Measurements from ENCODE around the gene SYCP3. TPM values are rescaled to one million over a fixed set of nuclear protein-coding genes. Genes with fewer than 3 reads are reported as not detected.

The SYCP3 gene
- 0.07 TPM in 1 of 2 replicates, not detected in the other for total RNA-seq
- 1.0 and 1.2 TPM in 2 replicates for polyA plus RNA-seq

- Histone ChIP-seq H3K9me3 (ENCODE audit: low read depth) (no peaks in the 10 kb centered on the region), H3K4me3 (no peak within 1 kb of the TSS), H3K9me2 (replicated peaks; ENCODE audit: insufficient read depth) (no peaks in the 10 kb centered on the region), H3K4me2 (no peak within 1 kb of the TSS), H3K27me3 (no peaks in the 10 kb centered on the region), H3K4me1 (ENCODE audit: insufficient read depth) (no peaks in the 10 kb centered on the region), H2AFZ (no peak within 1 kb of the TSS), H3K36me3 (replicated peaks; ENCODE audit: insufficient read depth, low read depth) (no peaks in the 10 kb centered on the region), H3K79me2 (no peaks in the 10 kb centered on the region), H3K27ac (no peak within 1 kb of the TSS), H4K20me1 (ENCODE audit: insufficient read depth, poor library complexity, severe bottlenecking) (no peaks in the 10 kb centered on the region)
- TF ChIP-seq CTCF (IDR thresholded peaks at IDR 0.05; ENCODE audit: poor library complexity) (no peak), EZH2phosphoT487 (IDR thresholded peaks at IDR 0.05; ENCODE audit: low read depth, severe bottlenecking, unreplicated experiment) (no peak), EZH2 (IDR thresholded peaks at IDR 0.05; ENCODE audit: borderline replicate concordance) (no peak)
- DNase-seq (ENCODE audit: low spot score), result no peak
- WGBS (ENCODE audit: low lambda C conversion rate, missing lambda C conversion rate), result 98% methylated on average over 55 of the region's 57 CpGs
Observed at GRCh38 chr12:101738920-101739665, at the start of gene SYCP3. Gene SYCP3, minus strand, starts transcription at chr12:101739462. Its CDS starts 1,527 bp downstream, at chr12:101737935.

GRCh38 chr12:101785671-101786070, 46.4 kb upstream of the SYCP3 start:
- no peak overlapping the region for H3K27ac ChIP-seq
- no peaks in the 10 kb centered on the region for H3K9me3 ChIP-seq (ENCODE audit: low read depth)
- H3K9me2 ChIP-seq (replicated peaks; ENCODE audit: insufficient read depth), result no peaks in the 10 kb centered on the region
- DNase-seq (ENCODE audit: low spot score), result no peak
- no peak overlapping the region for H3K4me3 ChIP-seq
- no peaks in the 10 kb centered on the region for H3K27me3 ChIP-seq
- no peak overlapping the region for H3K4me2 ChIP-seq
- no peak overlapping the region for H2AFZ ChIP-seq
- 100% methylated on average over 1 of the region's 1 CpG for WGBS (ENCODE audit: low lambda C conversion rate, missing lambda C conversion rate)
- TF ChIP-seq EZH2phosphoT487 (IDR thresholded peaks at IDR 0.05; ENCODE audit: low read depth, severe bottlenecking, unreplicated experiment) (no peak), CTCF (IDR thresholded peaks at IDR 0.05; ENCODE audit: poor library complexity) (no peak), EZH2 (IDR thresholded peaks at IDR 0.05; ENCODE audit: borderline replicate concordance) (no peak)
- no peaks in the 10 kb centered on the region for H3K4me1 ChIP-seq (ENCODE audit: insufficient read depth)
- no peaks in the 10 kb centered on the region for H3K79me2 ChIP-seq
- H4K20me1 ChIP-seq (ENCODE audit: insufficient read depth, poor library complexity, severe bottlenecking), result no peaks in the 10 kb centered on the region
- H3K36me3 ChIP-seq (replicated peaks; ENCODE audit: insufficient read depth, low read depth), result no peaks in the 10 kb centered on the region

- H3K27me3 ChIP-seq, result no peaks in the 10 kb centered on the region
- peaks cover 2% of the 10 kb centered on the region for H3K4me1 ChIP-seq (ENCODE audit: insufficient read depth)
- H3K36me3 ChIP-seq (replicated peaks; ENCODE audit: insufficient read depth, low read depth), result no peaks in the 10 kb centered on the region
- H3K27ac ChIP-seq, result no peak overlapping the region
- WGBS (ENCODE audit: low lambda C conversion rate, missing lambda C conversion rate), result 91% methylated on average over 1 of the region's 1 CpG
- H3K4me2 ChIP-seq, result no peak overlapping the region
- H3K79me2 ChIP-seq, result no peaks in the 10 kb centered on the region
- no peak overlapping the region for H3K4me3 ChIP-seq
- no peak for DNase-seq (ENCODE audit: low spot score)
- no peak overlapping the region for H2AFZ ChIP-seq
- no peak for TF ChIP-seq EZH2 (IDR thresholded peaks at IDR 0.05; ENCODE audit: borderline replicate concordance)
- no peak for TF ChIP-seq CTCF (IDR thresholded peaks at IDR 0.05; ENCODE audit: poor library complexity)
- TF ChIP-seq EZH2phosphoT487 (IDR thresholded peaks at IDR 0.05; ENCODE audit: low read depth, severe bottlenecking, unreplicated experiment), result no peak
- no peaks in the 10 kb centered on the region for H3K9me3 ChIP-seq (ENCODE audit: low read depth)
- H3K9me2 ChIP-seq (replicated peaks; ENCODE audit: insufficient read depth), result no peaks in the 10 kb centered on the region
- H4K20me1 ChIP-seq (ENCODE audit: insufficient read depth, poor library complexity, severe bottlenecking), result no peaks in the 10 kb centered on the region
Observed at GRCh38 chr12:101784376-101784775, 45.1 kb upstream of the SYCP3 start.

Data from hepatocyte (in vitro differentiated cells).